Ammon's horn (tissue), 1 donor: ENCODE data around the gene RASL10A.

Source experiments
- DNase-seq: peaks from one replicate; pipeline ENCODE4 v3.0.0-alpha.2; 2016; ENCODE audit warnings: low spot score

Gene RASL10A

GRCh38 chr22:29338398-29338797, 22.9 kb upstream of the RASL10A start:
- DNase-seq = no peak

- DNase-seq = no peak
Measured at GRCh38 chr22:29337631-29338284, 22.3 kb upstream of the RASL10A start.

- no peak for DNase-seq
Measured at GRCh38 chr22:29336751-29337490, 21.4 kb upstream of the RASL10A start.

GRCh38 chr22:29335656-29336055, 20.2 kb upstream of the RASL10A start:
- no peak for DNase-seq

GRCh38 chr22:29334696-29335344, 19.3 kb upstream of the RASL10A start:
- no peak for DNase-seq

GRCh38 chr22:29334148-29334547, 18.7 kb upstream of the RASL10A start:
- no peak for DNase-seq

GRCh38 chr22:29332886-29333496, 17.5 kb upstream of the RASL10A start:
- DNase-seq = no peak

GRCh38 chr22:29331658-29332300, 16.3 kb upstream of the RASL10A start:
- DNase-seq = no peak

- DNase-seq = no peak
Measured at GRCh38 chr22:29331213-29331612, 15.7 kb upstream of the RASL10A start.

GRCh38 chr22:29330753-29331152, 15.3 kb upstream of the RASL10A start:
- DNase-seq = no peak

GRCh38 chr22:29330291-29330690, 14.8 kb upstream of the RASL10A start:
- DNase-seq = no peak

- DNase-seq = no peak
Measured at GRCh38 chr22:29329581-29329980, 14.1 kb upstream of the RASL10A start.

GRCh38 chr22:29328566-29329500, 13.3 kb upstream of the RASL10A start:
- DNase-seq = no peak

- DNase-seq = no peak
Measured at GRCh38 chr22:29328055-29328454, 12.6 kb upstream of the RASL10A start.

GRCh38 chr22:29327089-29327764, 11.7 kb upstream of the RASL10A start:
- no peak for DNase-seq

GRCh38 chr22:29326481-29326880, 11.0 kb upstream of the RASL10A start:
- DNase-seq = no peak

GRCh38 chr22:29325785-29326315, 10.4 kb upstream of the RASL10A start:
- no peak for DNase-seq

GRCh38 chr22:29325356-29325755, 9.9 kb upstream of the RASL10A start:
- DNase-seq = no peak

GRCh38 chr22:29323641-29324040, 8.1 kb upstream of the RASL10A start:
- DNase-seq = no peak

- no peak for DNase-seq
Measured at GRCh38 chr22:29320546-29320945, 5.0 kb upstream of the RASL10A start.
